GM23338 (cell line): Measurements from ENCODE around the gene ZNF488.

Source experiments
- CREB1 ChIP-seq: fragments of 250-450 bp; sonication (Bioruptor Pico); IDR thresholded peaks from 2 replicates; pipeline ENCODE4 v1.5.0; 2020; ENCODE audit warnings: low read depth, mild to moderate bottlenecking, moderate library complexity
- EZH2 ChIP-seq: fragments of 200-600 bp; sonication (generic); IDR thresholded peaks from one replicate; pipeline ENCODE4 v1.8.0; 2017; ENCODE audit warnings: antibody characterized with exemption, mild to moderate bottlenecking, low read depth; ENCODE audit not compliant: unreplicated experiment
- JUNB ChIP-seq: IDR thresholded peaks from one replicate; pipeline ENCODE4 v1.6.1; 2016; ENCODE audit warnings: antibody characterized with exemption; ENCODE audit not compliant: unreplicated experiment
- POLR2AphosphoS5 ChIP-seq: IDR thresholded peaks from 2 replicates; pipeline ENCODE4 v1.6.1; 2016; ENCODE audit warnings: antibody characterized with exemption, low read depth
- STAT1 ChIP-seq: IDR thresholded peaks from one replicate; pipeline ENCODE4 v1.6.1; 2016; ENCODE audit warnings: antibody characterized with exemption; ENCODE audit not compliant: unreplicated experiment
- ZNF114 ChIP-seq: fragments of 250-450 bp; sonication (Bioruptor Pico); IDR thresholded peaks from 2 replicates; pipeline ENCODE4 v1.5.0; 2020; ENCODE audit warnings: mild to moderate bottlenecking, moderate library complexity
- ZNF331 ChIP-seq: fragments of 250-450 bp; sonication (Bioruptor Pico); IDR thresholded peaks from 2 replicates; pipeline ENCODE4 v1.5.0; 2020; ENCODE audit warnings: low read depth, mild to moderate bottlenecking, moderate library complexity
- TF ChIP-seq, protein P1 (sequence below), 2 experiments: fragments of 200-600 bp in 1 of 2; sonication (generic) in 1 of 2; conservative IDR thresholded peaks; 2 replicates each; pipeline versions ENCODE4 v1.5.1 to v1.6.1; 2016 to 2017; ENCODE audit warnings: antibody characterized with exemption in 2 of 2, low read depth in 2 of 2, mild to moderate bottlenecking in 2 of 2, moderate library complexity in 1 of 2
- TF ChIP-seq, protein P2 (sequence below): IDR thresholded peaks from one replicate; pipeline ENCODE4 v1.6.1; 2018; ENCODE audit warnings: antibody characterized with exemption; ENCODE audit not compliant: unreplicated experiment
- TF ChIP-seq, protein P3 (sequence below): IDR thresholded peaks from 2 replicates; pipeline ENCODE4 v1.6.1; 2016; ENCODE audit warnings: antibody characterized with exemption

DNA sequence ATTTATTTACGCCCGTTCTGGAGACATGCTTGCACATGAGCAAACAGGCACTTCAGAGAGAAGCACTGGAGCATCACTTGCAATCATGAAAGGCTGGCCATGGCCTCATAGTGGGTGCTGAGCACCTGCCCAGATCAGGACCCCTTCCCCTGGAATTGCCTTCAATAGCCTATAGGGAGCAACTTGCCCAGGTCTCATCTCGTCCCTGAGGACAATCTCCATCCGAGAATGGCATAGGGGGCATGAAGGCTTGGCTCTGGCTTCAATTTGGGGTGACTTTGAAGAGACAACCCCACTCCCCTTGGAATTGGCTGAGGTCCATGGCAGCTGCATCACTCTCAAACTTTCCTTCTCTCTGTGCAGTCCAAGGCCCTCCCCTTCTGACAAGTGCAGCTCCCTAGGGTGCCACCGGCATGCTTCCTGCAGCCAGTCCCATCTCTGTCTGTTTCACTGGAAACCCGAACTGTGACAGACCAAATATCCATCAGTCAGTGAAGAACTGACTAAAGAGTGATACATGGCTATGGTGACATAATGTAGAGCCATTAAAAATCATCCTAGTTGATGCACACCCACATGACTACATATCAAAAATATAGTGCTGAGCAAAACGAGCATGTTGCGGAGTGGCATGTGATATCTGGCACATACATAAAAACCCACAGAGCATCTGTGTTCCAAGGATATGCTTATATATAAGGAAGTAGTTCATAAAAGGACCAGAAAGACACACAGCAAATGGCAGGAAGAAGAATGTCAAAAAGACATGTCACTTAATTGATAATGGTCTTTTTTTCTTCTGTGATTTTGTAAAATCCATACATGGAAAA is 49.4 kb downstream of the ZNF488 start:
- TF ChIP-seq CREB1, result no peak
- TF ChIP-seq, protein P1, sequence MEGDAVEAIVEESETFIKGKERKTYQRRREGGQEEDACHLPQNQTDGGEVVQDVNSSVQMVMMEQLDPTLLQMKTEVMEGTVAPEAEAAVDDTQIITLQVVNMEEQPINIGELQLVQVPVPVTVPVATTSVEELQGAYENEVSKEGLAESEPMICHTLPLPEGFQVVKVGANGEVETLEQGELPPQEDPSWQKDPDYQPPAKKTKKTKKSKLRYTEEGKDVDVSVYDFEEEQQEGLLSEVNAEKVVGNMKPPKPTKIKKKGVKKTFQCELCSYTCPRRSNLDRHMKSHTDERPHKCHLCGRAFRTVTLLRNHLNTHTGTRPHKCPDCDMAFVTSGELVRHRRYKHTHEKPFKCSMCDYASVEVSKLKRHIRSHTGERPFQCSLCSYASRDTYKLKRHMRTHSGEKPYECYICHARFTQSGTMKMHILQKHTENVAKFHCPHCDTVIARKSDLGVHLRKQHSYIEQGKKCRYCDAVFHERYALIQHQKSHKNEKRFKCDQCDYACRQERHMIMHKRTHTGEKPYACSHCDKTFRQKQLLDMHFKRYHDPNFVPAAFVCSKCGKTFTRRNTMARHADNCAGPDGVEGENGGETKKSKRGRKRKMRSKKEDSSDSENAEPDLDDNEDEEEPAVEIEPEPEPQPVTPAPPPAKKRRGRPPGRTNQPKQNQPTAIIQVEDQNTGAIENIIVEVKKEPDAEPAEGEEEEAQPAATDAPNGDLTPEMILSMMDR (conservative IDR thresholded peaks at IDR 0.05; ENCODE audit: low read depth in 2 of 2), result no peak
- no peak for TF ChIP-seq POLR2AphosphoS5
- TF ChIP-seq ZNF114, result no peak
- TF ChIP-seq STAT1, result no peak
- TF ChIP-seq JUNB, result no peak
- no peak for TF ChIP-seq ZNF331
- no peak for TF ChIP-seq EZH2
- TF ChIP-seq, protein P2, sequence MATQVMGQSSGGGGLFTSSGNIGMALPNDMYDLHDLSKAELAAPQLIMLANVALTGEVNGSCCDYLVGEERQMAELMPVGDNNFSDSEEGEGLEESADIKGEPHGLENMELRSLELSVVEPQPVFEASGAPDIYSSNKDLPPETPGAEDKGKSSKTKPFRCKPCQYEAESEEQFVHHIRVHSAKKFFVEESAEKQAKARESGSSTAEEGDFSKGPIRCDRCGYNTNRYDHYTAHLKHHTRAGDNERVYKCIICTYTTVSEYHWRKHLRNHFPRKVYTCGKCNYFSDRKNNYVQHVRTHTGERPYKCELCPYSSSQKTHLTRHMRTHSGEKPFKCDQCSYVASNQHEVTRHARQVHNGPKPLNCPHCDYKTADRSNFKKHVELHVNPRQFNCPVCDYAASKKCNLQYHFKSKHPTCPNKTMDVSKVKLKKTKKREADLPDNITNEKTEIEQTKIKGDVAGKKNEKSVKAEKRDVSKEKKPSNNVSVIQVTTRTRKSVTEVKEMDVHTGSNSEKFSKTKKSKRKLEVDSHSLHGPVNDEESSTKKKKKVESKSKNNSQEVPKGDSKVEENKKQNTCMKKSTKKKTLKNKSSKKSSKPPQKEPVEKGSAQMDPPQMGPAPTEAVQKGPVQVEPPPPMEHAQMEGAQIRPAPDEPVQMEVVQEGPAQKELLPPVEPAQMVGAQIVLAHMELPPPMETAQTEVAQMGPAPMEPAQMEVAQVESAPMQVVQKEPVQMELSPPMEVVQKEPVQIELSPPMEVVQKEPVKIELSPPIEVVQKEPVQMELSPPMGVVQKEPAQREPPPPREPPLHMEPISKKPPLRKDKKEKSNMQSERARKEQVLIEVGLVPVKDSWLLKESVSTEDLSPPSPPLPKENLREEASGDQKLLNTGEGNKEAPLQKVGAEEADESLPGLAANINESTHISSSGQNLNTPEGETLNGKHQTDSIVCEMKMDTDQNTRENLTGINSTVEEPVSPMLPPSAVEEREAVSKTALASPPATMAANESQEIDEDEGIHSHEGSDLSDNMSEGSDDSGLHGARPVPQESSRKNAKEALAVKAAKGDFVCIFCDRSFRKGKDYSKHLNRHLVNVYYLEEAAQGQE, result no peak
- TF ChIP-seq, protein P3, sequence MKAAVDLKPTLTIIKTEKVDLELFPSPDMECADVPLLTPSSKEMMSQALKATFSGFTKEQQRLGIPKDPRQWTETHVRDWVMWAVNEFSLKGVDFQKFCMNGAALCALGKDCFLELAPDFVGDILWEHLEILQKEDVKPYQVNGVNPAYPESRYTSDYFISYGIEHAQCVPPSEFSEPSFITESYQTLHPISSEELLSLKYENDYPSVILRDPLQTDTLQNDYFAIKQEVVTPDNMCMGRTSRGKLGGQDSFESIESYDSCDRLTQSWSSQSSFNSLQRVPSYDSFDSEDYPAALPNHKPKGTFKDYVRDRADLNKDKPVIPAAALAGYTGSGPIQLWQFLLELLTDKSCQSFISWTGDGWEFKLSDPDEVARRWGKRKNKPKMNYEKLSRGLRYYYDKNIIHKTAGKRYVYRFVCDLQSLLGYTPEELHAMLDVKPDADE, result no peak
